NCI-H128 (cell line): ENCODE results near the gene TRIP4.
"Not testable (repeated sequence)": the region's sequence is repeated elsewhere in the genome, so short reads cannot be mapped to it uniquely, and the experiment has no call there.

ENCODE experiments used
- DNase-seq: peaks from one replicate; lab custom pipeline; 2025; ENCODE audit not compliant: unreplicated experiment; lab: John Stamatoyannopoulos, UW

The TRIP4 gene

DNA sequence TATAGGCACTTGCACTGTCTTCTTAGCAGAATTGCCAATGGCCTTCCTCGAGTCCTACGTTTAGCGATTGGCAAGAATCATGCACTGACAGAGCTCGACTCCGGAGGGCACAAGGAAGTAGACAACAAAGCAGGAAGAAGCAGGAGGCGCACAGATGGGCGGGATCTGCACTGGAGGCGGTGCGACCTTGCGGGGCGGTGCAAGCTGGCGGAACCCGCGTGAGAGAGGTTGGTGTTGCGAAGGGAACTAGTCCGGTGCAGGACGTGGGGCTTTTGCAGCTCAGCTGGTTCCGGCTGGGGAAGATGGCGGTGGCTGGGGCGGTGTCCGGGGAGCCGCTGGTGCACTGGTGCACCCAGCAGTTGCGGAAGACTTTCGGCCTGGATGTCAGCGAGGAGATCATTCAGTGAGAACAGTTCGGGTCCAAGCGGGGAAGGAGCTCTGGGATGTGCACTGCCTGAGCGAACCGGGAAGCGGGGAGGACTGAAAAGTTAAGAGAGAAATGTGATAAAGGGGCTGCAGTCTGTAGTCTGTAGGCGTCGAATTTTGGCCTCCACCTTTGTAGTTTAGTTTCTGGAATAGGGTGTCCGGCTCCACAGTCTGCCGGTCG lies at the start of gene TRIP4:
Gene TRIP4, plus strand, starts transcription at position 275 of the 607 bp plus-strand sequence. Its CDS starts 28 bp downstream, at position 303.
- peak; percentile 71 for DNase-seq

DNA sequence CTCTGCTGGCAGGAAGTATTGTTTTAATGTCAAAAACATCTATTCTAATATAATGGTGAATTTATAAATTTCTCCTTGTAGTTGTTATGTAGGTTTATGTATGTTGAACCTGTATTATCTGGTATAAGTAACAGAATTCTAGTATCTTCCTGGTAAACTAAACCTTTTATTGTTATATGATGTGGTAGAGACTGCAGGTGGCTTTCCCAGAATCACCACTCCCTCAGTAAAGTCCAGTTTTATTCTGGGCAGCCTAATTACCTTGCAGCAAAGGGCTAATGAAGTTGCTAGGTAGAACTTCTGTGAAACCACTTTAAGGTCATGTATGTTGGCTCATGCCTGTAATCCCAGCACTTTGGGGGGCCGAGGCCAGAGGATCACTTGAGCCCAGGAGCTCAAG lies 47.3 kb upstream of the TRIP4 start:
- DNase-seq = no peak

DNA sequence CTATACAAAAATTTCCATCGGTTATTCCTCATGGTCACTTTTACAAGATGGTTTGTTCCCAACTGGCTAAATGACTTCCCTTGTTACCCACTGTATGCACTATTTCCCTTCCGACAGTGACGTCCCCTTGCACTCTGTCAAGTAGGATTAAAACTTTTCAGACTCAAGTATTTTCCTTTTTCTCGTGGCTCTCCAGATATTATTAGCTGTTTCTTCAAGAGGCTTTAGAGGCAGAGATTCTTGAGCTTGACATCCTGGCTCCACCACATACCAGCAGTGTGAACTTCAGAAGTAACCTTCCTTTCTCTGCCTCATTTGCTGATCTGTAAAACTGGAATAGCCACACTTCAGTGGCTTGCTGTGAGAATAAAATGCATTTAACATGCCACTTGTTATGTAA lies 45.7 kb upstream of the TRIP4 start:
- DNase-seq = no peak

DNA sequence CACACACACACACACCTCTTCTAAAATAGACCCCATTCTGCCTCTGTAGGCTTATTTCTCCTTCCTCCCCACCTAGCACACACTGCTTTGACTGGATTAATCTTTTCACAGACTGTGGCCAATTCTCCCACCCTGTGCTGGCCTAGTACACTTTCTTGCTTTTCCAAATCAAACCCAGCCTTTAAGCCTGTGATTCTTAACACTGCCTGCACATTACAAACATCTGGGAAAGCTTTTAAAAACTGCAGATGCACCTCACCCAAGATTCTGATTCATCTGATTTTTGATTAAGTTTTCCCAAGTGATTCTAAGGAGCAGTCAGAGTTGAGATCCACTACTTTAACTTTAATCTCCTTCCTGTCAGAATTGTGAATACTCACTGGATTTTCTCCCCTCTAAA lies 44.4 kb upstream of the TRIP4 start:
- no peak for DNase-seq

DNA sequence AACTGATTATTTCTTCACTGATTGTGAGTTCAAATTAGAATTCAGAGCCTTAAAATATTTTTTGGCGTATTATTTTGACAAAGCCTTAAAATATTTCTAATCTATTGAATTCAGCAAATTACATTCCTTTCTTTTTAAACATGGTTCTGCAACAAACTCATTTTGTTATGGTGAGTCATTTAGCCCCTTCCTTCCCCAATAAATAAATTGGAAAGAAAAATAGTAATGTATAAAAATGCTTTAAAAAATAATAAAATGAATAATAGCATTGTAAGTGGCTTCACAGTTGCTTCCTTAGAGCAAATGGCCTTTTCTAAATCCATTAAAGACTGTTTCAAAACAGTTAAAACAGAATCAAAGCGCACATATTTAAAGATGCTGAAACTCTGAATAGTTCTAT lies 43.8 kb upstream of the TRIP4 start:
- DNase-seq = no peak

DNA sequence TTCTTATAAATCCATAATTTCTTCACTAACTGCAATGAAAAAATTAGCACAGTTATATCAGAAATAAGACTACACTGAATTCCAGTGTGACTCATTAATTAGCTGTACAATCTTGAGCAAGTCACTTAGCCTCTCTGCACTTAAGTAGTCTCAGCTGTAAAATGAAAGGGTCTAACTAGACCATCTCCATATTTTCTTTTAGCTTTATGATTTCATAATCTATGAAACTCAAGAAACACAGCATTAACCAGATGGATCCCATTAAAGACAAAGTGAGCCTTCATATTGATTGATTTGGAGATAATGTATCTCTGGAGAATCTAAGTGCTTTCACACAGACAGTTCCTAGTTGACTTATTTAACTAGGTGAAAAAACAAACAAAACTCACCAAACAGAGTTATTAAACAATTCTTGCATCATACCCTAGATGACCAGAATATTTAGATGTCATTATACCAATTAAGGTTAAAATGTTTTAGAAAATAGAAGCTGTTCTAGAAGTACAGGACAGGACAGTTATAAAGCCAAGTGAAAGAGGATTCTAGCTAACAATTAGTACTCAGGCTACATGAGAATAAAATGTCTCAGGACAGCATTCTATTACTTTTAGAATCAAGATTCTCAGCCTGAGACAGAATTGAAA lies 42.9 kb upstream of the TRIP4 start:
- no peak for DNase-seq

DNA sequence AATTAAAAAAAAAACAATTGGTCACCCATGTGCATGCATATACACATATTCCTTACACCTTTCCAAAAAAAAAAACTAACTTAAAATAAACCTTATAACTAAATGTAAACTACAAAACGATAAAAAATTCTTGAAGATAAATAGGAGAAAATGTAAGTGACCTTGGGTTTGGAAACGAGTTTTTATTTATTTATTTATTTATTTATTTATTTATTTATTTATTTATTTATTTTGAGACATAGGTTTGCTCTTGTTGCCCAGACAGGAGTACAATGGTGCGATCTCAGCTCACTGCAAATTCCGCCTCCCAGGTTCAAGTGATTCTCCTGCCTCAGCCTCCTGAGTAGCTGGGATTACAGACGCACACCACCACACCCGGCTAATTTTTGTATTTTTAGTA lies 41.4 kb upstream of the TRIP4 start:
- DNase-seq = not testable (repeated sequence)

DNA sequence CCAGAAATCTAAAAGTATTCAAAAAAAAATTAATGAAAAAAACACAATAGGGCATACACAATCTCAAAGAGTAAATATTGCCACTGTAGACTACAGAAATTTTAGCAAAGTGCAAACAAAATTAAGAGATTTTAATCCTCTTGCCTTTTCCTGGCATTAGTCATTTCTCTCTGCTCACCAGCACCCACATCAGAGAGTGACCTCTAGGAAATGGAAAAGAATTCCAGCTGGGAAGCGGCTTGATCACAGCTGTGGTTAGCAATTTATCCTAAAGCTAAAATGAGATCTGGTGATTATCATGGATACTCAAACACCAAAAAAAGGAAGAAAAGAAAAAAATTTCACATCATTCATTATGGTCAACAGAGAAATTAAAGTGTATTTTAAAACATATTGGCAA lies 39.2 kb upstream of the TRIP4 start:
- no peak for DNase-seq

DNA sequence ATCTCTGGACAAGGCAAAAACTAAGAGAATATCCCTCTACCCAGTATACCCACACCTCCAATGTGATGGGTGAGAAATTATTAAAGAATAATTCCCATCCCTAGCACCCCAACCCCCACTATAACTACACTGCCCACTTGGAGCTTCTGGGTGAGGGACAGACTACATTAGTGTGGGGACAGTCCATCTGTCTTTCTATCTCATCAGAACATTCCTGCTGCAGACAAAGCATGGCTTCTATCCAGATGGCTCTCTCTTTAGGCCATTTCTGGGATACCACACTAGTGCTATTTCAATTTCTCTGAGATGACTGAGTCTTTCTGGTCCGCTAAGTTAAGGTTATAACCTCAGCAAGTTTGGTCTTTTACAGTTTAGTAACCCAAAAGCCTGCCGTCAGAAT lies 38.3 kb upstream of the TRIP4 start:
- DNase-seq = no peak

DNA sequence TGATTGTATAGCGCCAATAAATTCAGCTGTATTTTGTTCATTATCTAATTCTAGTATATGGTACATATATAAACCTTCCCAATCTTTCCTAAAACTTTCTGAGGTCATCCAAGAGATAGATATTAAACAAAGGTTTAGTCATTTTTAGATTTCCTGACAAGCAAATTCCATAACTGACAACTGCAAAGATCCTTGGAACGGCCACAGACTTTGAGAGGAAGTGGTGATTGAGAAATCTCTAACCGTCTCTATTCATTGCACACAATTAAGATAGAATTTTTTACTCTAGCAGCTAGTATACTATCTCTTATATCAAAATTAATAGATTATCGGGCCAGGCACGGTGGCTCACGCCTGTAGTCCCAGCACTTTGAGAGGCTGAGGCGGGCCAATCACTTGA lies 36.4 kb upstream of the TRIP4 start:
- no peak for DNase-seq

DNA sequence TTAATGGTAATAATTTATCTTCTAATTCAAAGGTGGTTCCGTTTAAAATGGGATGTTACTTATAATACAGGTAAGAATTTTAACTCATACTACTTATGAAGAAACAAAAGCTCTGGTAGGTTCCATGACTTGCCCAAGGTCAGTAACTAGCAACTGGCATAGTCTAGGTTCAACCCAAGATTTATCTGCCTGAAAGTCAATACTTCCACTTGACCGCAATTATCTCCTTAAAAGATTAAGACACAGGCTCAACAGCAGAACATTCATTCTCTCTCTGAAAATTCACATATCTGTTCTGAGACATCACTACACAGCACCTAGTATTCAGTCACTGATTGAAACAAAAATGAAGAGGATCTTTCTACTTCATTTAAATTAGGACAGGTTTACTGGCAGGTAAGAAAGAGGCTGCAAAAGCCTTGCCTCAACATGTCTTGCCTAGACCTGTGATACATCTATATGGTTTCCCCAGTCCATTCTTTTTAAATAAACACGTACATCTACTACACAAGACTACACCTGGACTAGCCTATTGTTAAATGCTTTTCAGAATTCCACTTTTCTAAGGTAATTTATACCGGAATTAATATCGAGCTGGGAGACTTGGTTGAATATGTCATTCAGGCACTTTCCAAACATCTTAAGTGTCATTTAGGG lies 32.8 kb upstream of the TRIP4 start:
- no peak for DNase-seq

DNA sequence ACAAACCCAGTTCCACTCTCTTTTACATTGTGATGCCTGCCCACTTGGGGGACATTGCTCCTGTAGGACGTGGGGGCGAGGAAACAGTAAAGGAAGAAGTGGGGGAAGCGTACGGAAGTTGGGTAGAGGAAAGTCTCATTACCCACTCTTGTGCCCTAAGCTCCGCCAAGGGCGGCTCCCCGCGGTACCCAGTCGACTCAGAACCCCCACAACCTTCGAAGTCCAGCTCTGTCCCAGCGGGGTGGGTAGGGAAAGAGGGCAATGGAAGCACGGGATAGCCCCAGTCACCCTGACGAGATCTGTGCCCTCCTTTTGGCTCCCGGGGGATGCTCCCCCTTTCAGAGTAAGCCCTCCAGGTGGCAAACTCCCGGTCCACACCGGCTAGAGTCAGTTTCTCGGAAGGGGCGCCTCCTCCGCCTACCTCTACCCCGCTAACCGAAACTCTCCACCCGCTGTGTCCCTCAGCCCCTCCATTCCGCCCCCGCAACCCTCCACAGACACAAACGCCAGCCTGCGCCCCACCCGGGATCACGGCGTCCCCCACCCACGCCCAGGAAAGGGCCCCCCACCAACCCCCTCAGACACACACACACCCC lies 32.2 kb upstream of the TRIP4 start:
- no peak for DNase-seq

DNA sequence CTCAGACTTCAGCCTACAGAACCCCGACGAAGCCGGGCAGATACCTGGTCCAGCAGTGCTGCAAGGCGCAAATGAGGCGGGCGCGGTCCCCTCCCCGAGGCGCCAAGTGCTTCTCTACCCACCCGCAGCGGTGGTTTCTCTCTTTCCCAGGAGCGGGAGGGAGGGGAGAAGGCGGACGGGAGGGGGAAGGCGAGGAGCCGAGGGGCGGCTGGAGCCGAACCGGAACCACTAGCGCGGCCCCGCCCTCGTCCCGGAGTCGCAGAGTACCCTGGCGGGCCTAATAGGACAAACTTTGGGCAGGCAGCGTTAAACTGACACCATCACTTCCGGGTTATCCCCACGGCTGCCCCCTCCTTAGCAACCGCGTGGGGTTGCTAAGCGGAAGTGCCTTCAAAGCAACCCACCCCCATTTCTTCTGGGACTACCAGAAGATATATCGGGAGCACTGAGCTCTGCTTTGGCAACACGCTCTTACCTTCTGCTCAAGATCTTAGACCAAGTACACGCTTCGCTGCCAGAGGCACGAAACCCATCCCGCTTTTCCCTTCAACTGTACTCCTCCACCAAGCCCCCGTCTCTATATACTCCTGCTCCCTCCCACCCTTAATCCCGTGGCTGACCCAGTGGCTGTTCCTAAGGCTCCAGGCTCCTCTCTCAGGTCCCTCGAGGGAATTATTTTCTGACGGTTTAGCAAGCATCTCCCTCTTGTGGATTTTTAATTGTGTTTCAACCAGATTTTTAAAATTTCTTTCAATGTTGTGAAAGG lies 31.5 kb upstream of the TRIP4 start, which contains the start of gene CSNK1G1:
Gene CSNK1G1, minus strand, starts transcription at position 230 of the 766 bp plus-strand sequence. CDS start 55,674 bp downstream, outside the sequence.
- peak; percentile 69 for DNase-seq

DNA sequence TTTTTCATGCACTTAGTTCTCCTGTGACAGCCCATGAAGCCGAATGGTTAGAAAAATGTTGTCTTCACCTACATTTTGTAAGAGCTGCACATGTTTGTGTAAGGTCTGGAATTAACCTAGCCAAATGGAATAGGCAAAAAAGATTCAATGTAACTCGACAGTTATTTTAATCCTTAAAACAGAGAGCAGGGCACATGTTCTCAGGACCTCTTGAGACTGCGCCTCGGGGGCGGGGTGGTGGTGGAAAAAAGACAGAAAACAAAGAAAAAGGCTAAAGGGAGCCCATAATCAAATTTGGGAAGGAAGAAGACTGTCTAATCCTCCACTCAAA lies 31.0 kb upstream of the TRIP4 start:
- no peak for DNase-seq

DNA sequence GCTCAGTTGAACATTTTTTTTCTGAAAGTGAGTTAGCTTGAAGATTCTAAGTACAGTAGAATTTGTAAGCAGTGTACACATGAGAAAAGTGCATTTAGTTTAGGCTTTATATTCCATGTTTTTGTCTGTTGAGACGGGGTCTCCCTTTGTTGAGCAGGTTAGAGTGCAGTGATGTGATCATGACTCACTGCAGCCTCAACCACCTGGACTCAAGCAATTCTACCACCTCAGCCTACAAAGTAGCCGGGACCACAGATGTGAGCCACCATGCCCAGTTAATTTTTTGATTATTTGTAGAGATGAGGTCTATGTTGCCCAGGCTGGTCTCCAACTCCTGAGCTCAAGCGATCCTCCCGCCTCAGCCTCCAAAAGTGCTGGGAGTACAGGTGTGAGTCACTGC lies 26.4 kb upstream of the TRIP4 start:
- DNase-seq = no peak

DNA sequence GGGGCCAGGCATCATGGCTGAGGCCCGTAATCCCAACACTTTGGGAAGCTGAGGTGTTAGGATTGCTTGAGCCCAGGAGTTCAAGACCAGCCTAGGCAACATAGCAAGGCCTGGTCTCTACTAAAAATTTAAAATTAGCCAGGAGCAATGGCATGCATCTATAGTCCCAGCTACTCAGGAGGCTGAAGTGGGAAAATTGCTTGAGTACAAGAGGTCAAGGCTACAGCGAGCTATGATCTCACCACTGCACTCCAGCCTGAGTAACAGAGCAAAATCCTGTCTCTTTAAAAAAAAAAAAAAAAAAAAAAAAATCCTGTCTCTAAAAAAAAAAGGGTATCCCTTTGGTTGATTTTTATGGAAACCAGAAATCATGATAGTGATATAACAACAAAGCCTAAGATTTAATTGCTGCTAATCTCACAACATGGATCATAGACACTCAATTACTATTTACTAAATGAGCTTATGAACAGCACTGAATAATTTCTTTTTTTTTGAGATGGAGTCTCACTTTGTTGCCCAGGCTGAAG lies 18.5 kb upstream of the TRIP4 start:
- no peak for DNase-seq

DNA sequence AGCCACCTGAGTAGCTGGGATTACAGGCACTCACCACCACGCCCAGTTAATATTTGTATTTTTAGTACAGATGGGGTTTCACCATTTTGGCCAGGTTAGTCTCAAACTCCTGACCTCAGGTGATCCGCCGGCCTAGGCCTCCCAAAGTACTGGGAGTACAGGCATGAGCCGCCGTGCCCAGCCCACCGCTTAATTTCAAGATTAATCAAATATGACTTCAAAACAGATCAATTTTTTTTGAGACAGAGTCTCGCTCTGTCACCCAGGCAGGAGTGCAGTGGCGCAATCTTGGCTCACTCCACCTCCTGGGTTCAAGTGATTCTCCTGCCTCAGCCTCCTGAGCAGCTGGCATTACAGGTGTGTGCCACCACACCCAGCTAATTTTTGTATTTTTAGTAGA lies 16.3 kb upstream of the TRIP4 start:
- DNase-seq = not testable (repeated sequence)

DNA sequence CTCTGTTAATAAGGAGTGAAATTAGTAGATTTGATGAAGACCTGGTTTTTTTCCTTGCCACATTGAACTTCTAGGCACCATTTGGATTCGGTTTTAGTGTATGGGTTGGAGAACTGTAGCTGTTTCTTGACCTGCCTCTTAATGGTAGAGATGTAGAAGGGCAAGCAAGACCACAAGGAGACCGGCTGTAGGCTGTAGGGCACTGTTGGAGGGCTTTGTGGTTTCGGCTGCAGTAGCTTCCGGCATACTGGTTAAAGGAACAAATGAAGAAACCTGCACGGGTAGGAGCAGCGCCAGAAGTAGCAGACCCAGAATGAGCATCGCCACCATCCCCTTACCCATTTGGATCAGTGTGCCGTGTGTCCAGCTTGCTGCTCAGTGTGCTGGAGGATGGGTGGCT lies 14.3 kb upstream of the TRIP4 start:
- DNase-seq = no peak

DNA sequence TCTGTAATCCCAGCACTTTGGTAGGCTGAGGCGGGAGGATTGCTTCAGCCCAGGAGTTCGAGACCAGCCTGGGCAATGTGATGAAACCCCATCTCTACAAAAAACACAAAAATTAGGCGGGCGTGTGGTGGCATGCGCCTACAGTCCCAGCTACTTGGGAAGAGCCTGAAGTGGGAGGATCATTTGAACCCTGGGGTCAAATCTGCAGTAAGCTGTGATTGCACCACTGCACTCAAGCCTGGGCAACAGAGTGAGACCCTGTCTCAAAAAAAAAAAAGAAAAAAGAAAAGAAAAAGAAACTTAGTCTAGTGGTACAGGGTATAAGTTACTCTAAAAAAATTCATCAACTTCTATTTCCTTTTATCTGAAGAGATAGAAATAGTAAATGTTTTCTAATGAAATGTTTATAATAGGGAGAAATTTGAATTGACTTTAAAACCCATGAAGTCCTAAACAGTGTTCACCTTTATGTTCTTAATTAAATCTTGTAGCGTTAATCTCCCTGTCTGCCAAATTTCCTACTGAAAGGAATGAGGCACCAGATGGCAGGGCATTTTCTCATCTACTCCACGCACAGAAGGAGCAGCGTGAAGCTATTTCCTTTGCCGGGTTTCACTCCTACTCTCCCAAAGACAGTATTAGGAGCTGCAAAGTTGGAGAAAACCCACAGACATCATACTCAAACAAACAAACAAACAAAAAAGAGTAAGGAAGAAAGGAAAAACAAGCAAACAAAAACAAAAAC lies 8.2 kb upstream of the TRIP4 start:
- no peak for DNase-seq

DNA sequence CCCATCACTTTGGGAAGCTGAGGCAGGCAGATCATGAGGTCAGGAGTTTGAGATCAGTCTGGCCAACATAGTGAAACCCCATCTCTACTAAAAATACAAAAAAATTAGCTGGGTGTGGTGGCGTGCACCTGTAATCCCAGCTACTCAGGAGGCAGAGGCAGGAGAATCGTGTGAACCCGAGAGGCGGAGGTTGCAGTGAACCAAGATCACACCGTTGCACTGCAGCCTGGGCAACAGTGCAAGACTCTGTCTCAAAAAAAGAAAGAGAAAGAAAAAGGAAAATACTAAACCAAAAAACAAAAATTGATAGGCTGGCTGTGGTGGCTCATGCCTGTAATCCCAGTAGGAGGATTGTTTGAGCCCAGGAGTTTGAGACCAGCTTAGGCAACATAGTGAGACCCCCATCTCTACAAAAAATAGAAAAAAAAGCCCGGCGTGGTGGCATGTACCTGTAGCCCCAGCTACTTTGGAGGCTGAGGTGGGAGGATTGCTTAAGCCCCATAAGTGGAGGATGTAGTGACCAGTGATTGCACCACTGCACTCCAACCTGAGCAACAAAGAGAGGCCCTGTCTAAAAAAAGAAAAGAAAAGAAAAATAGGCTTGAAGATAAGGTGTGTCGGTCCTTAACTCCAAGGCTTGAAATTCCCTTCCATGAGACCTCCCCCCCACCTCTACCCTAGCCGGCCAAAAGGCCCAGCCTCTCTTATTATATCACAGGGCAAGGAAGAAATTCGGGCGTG lies 7.3 kb upstream of the TRIP4 start:
- not testable (repeated sequence) for DNase-seq
